ENCODE data around the gene PDZRN3. TPM values are rescaled to one million over a fixed set of nuclear protein-coding genes. Genes with fewer than 3 reads are reported as not detected.

PDZRN3 gene
- total RNA-seq, 2 experiments from 2014 or later: not detected

GRCh38 chr3:73655197-73655596 is 30.5 kb upstream of the PDZRN3 start:
- ChIA-PET POLR2A (no interaction called here), CTCF (no interaction called here)
- Mint-ChIP-seq H3K9me3 (ENCODE audit: low read depth) (no peaks in the 10 kb centered on the region), H3K27ac (no peak overlapping the region), H3K27me3 (no peaks in the 10 kb centered on the region), H3K4me3 (no peak overlapping the region), H3K4me1 (no peaks in the 10 kb centered on the region), H3K36me3 (ENCODE audit: low read depth) (no peaks in the 10 kb centered on the region)
- ATAC-seq: no peak
- intact Hi-C loops (cut with DNase I, micrococcal nuclease): no loop called here
- no peak for DNase-seq

- POLR2A ChIA-PET: no interaction called here
- CTCF ChIA-PET: no interaction called here
Observed at GRCh38 chr3:73653877-73654276, 29.1 kb upstream of the PDZRN3 start.

GRCh38 chr3:73653351-73653750 is 28.6 kb upstream of the PDZRN3 start:
- H3K27me3 Mint-ChIP-seq: no peaks in the 10 kb centered on the region

More at GRCh38 chr3:73653877-73654276, 29.1 kb upstream of the PDZRN3 start:
- no peak overlapping the region for H3K4me3 Mint-ChIP-seq
- no peak overlapping the region for H3K27ac Mint-ChIP-seq
- H3K9me3 Mint-ChIP-seq (ENCODE audit: low read depth): no peaks in the 10 kb centered on the region
- H3K27me3 Mint-ChIP-seq: no peaks in the 10 kb centered on the region
- no peaks in the 10 kb centered on the region for H3K4me1 Mint-ChIP-seq
- no peak for DNase-seq
- ATAC-seq: no peak
- intact Hi-C loops (cut with DNase I, micrococcal nuclease): no loop called here
- H3K36me3 Mint-ChIP-seq (ENCODE audit: low read depth): no peaks in the 10 kb centered on the region

GRCh38 chr3:73652896-73653295 is 28.2 kb upstream of the PDZRN3 start:
- DNase-seq (no peak), ATAC-seq (no peak)
- Mint-ChIP-seq H3K9me3 (ENCODE audit: low read depth) (no peaks in the 10 kb centered on the region), H3K36me3 (ENCODE audit: low read depth) (no peaks in the 10 kb centered on the region), H3K27me3 (no peaks in the 10 kb centered on the region), H3K4me1 (no peaks in the 10 kb centered on the region), H3K4me3 (no peak overlapping the region), H3K27ac (no peak overlapping the region)
- intact Hi-C loops (cut with DNase I, micrococcal nuclease): no loop called here
- POLR2A ChIA-PET: no interaction called here
- CTCF ChIA-PET: no interaction called here

More at GRCh38 chr3:73653351-73653750, 28.6 kb upstream of the PDZRN3 start:
- DNase-seq: no peak
- no peak overlapping the region for H3K27ac Mint-ChIP-seq
- H3K4me1 Mint-ChIP-seq: no peaks in the 10 kb centered on the region
- ChIA-PET POLR2A (no interaction called here), CTCF (no interaction called here)
- no peak for ATAC-seq
- no peaks in the 10 kb centered on the region for H3K9me3 Mint-ChIP-seq (ENCODE audit: low read depth)
- H3K36me3 Mint-ChIP-seq (ENCODE audit: low read depth): no peaks in the 10 kb centered on the region
- H3K4me3 Mint-ChIP-seq: no peak overlapping the region
- intact Hi-C loops (cut with DNase I, micrococcal nuclease): no loop called here

GRCh38 chr3:73637042-73637441 is 12.3 kb upstream of the PDZRN3 start:
- ATAC-seq (no peak), DNase-seq (no peak)
- CTCF ChIA-PET: no interaction called here
- POLR2A ChIA-PET: no interaction called here
- intact Hi-C loops (cut with DNase I, micrococcal nuclease): no loop called here
- no peak overlapping the region for H3K27ac Mint-ChIP-seq
- H3K9me3 Mint-ChIP-seq (ENCODE audit: low read depth): no peaks in the 10 kb centered on the region
- H3K36me3 Mint-ChIP-seq (ENCODE audit: low read depth): no peaks in the 10 kb centered on the region
- H3K4me3 Mint-ChIP-seq: no peak overlapping the region
- peaks cover 2% of the 10 kb centered on the region for H3K27me3 Mint-ChIP-seq
- H3K4me1 Mint-ChIP-seq: no peaks in the 10 kb centered on the region

GRCh38 chr3:73635254-73635653 is 10.5 kb upstream of the PDZRN3 start:
- DNase-seq (no peak), ATAC-seq (no peak)
- Mint-ChIP-seq H3K4me3 (no peak overlapping the region), H3K27ac (no peak overlapping the region), H3K27me3 (no peaks in the 10 kb centered on the region), H3K36me3 (ENCODE audit: low read depth) (no peaks in the 10 kb centered on the region), H3K9me3 (ENCODE audit: low read depth) (no peaks in the 10 kb centered on the region), H3K4me1 (no peaks in the 10 kb centered on the region)
- CTCF ChIA-PET: no interaction called here
- intact Hi-C loops (cut with DNase I, micrococcal nuclease): no loop called here
- POLR2A ChIA-PET: no interaction called here

GRCh38 chr3:73633916-73634344 is 9.2 kb upstream of the PDZRN3 start:
- intact Hi-C loops (cut with DNase I, micrococcal nuclease): no loop called here
- Mint-ChIP-seq H3K27ac (no peak overlapping the region), H3K4me3 (no peak overlapping the region), H3K36me3 (ENCODE audit: low read depth) (no peaks in the 10 kb centered on the region), H3K9me3 (ENCODE audit: low read depth) (no peaks in the 10 kb centered on the region), H3K4me1 (no peaks in the 10 kb centered on the region), H3K27me3 (no peaks in the 10 kb centered on the region)
- no peak for ATAC-seq
- DNase-seq: no peak
- CTCF ChIA-PET: no interaction called here
- POLR2A ChIA-PET: no interaction called here

- DNase-seq: no peak
- Mint-ChIP-seq H3K27ac (no peak overlapping the region), H3K27me3 (no peaks in the 10 kb centered on the region), H3K9me3 (ENCODE audit: low read depth) (no peaks in the 10 kb centered on the region), H3K36me3 (ENCODE audit: low read depth) (no peaks in the 10 kb centered on the region), H3K4me3 (no peak overlapping the region), H3K4me1 (no peaks in the 10 kb centered on the region)
- no peak for ATAC-seq
- POLR2A ChIA-PET: no interaction called here
- intact Hi-C loops (cut with DNase I, micrococcal nuclease): no loop called here
- CTCF ChIA-PET: no interaction called here
Observed at GRCh38 chr3:73633453-73633852, 8.7 kb upstream of the PDZRN3 start.

GRCh38 chr3:73626106-73626505 is 1.4 kb upstream of the PDZRN3 start:
- Mint-ChIP-seq H3K27ac (no peak overlapping the region), H3K27me3 (peaks cover 12% of the 10 kb centered on the region), H3K9me3 (ENCODE audit: low read depth) (no peaks in the 10 kb centered on the region), H3K36me3 (ENCODE audit: low read depth) (no peaks in the 10 kb centered on the region), H3K4me1 (no peaks in the 10 kb centered on the region), H3K4me3 (no peak overlapping the region)
- ChIA-PET POLR2A (no interaction called here), CTCF (no interaction called here)
- ATAC-seq (no peak), DNase-seq (no peak)
- intact Hi-C loops (cut with DNase I, micrococcal nuclease): no loop called here

GRCh38 chr3:73624017-73624820 is 522 bp downstream of the PDZRN3 start:
- ChIA-PET POLR2A (no interaction called here), CTCF (interaction anchor here (0.6 kb wide), 1 partner anchor 121 kb away, joined by 3 read pairs; no protein-coding TSS in a partner anchor)
- Mint-ChIP-seq H3K36me3 (ENCODE audit: low read depth) (no peaks in the 10 kb centered on the region), H3K27me3 (peaks cover 12% of the 10 kb centered on the region), H3K9me3 (ENCODE audit: low read depth) (no peaks in the 10 kb centered on the region), H3K4me1 (no peaks in the 10 kb centered on the region), H3K27ac (no peak overlapping the region), H3K4me3 (no peak overlapping the region)
- intact Hi-C loops (cut with DNase I, micrococcal nuclease): no loop called here
- no peak for DNase-seq
- ATAC-seq: no peak

GRCh38 chr3:73623346-73623745 is 1.4 kb downstream of the PDZRN3 start:
- ChIA-PET CTCF (interaction anchor here (0.6 kb wide), 1 partner anchor 8 kb away, joined by 3 read pairs; no protein-coding TSS in a partner anchor), POLR2A (no interaction called here)
- ATAC-seq (no peak), DNase-seq (no peak)
- intact Hi-C loops (cut with DNase I, micrococcal nuclease): no loop called here
- Mint-ChIP-seq H3K36me3 (ENCODE audit: low read depth) (no peaks in the 10 kb centered on the region), H3K4me3 (no peak overlapping the region), H3K4me1 (no peaks in the 10 kb centered on the region), H3K27me3 (peaks cover 12% of the 10 kb centered on the region), H3K27ac (no peak overlapping the region), H3K9me3 (ENCODE audit: low read depth) (no peaks in the 10 kb centered on the region)

- DNase-seq (no peak), ATAC-seq (no peak)
- intact Hi-C loops (cut with DNase I, micrococcal nuclease): no loop called here
- Mint-ChIP-seq H3K36me3 (ENCODE audit: low read depth) (no peaks in the 10 kb centered on the region), H3K27me3 (peaks cover 12% of the 10 kb centered on the region), H3K4me3 (no peak overlapping the region), H3K27ac (no peak overlapping the region), H3K4me1 (no peaks in the 10 kb centered on the region), H3K9me3 (ENCODE audit: low read depth) (no peaks in the 10 kb centered on the region)
- CTCF ChIA-PET: interaction anchor here (1.2 kb wide), 1 partner anchor 239 kb away, joined by 3 read pairs; no protein-coding TSS in a partner anchor
- POLR2A ChIA-PET: no interaction called here
Observed at GRCh38 chr3:73622091-73622805, 2.5 kb downstream of the PDZRN3 start.

Data from activated CD4-positive, alpha-beta T cell treated with anti-CD3 and anti-CD28 coated beads for 36 hours (primary cell).